WTC11 (cell line): Measurements from ENCODE around the gene NKX3-2. TPM values are rescaled to one million over a fixed set of nuclear protein-coding genes. Genes with fewer than 3 reads are reported as not detected.

Experiments used
- ATF2 ChIP-seq: sonication (generic); formaldehyde crosslinking; IDR thresholded peaks from 2 replicates; pipeline ENCODE4 v1.8.1; 2022; ENCODE audit warnings: low read depth, missing genetic modification reagents, borderline replicate concordance
- CDX4 ChIP-seq: fragments of 250-450 bp; sonication (Bioruptor Pico); IDR thresholded peaks from 2 replicates; pipeline ENCODE4 v1.9.0; 2021; ENCODE audit warnings: moderate library complexity, mild to moderate bottlenecking, inconsistent platforms, borderline replicate concordance
- CTCF ChIP-seq: fragments of 200-600 bp; IDR thresholded peaks from 2 replicates; pipeline ENCODE4 v1.8.0; 2022; ENCODE audit warnings: antibody characterized with exemption
- ELF4 ChIP-seq: sonication (generic); formaldehyde crosslinking; IDR thresholded peaks from 2 replicates; pipeline ENCODE4 v1.8.1; 2022; ENCODE audit warnings: low read depth, mild to moderate bottlenecking, moderate library complexity, missing genetic modification reagents
- FOXK1 ChIP-seq: sonication (generic); formaldehyde crosslinking; IDR thresholded peaks from 2 replicates; pipeline ENCODE4 v1.8.0; 2022; ENCODE audit warnings: mild to moderate bottlenecking, moderate library complexity, missing genetic modification reagents
- FOXP4 ChIP-seq: sonication (generic); formaldehyde crosslinking; IDR thresholded peaks from 2 replicates; pipeline ENCODE4 v1.8.0; 2022; ENCODE audit warnings: mild to moderate bottlenecking, missing genetic modification reagents
- HMGXB4 ChIP-seq: sonication (generic); formaldehyde crosslinking; IDR thresholded peaks from 2 replicates; pipeline ENCODE4 v1.8.1; 2023; ENCODE audit warnings: mild to moderate bottlenecking, moderate library complexity, missing genetic modification reagents
- IRF1 ChIP-seq: sonication (generic); formaldehyde crosslinking; IDR thresholded peaks from 2 replicates; pipeline ENCODE4 v1.8.0; 2023; ENCODE audit warnings: missing genetic modification reagents
- MYBL2 ChIP-seq: sonication (generic); formaldehyde crosslinking; IDR thresholded peaks from 2 replicates; pipeline ENCODE4 v1.8.1; 2023; ENCODE audit warnings: mild to moderate bottlenecking, moderate library complexity, missing genetic modification reagents
- PRDM15 ChIP-seq: sonication (generic); formaldehyde crosslinking; IDR thresholded peaks from 2 replicates; pipeline ENCODE4 v1.8.0; 2022; ENCODE audit warnings: missing genetic modification reagents
- SMAD4 ChIP-seq: sonication (generic); formaldehyde crosslinking; IDR thresholded peaks from 2 replicates; pipeline ENCODE4 v1.8.0; 2022; ENCODE audit warnings: mild to moderate bottlenecking, missing genetic modification reagents
- ZMAT4 ChIP-seq: fragments of 250-450 bp; sonication (Bioruptor Pico); IDR thresholded peaks from 2 replicates; pipeline ENCODE4 v1.9.0; 2021; ENCODE audit warnings: mild to moderate bottlenecking
- ZNF281 ChIP-seq: sonication (generic); formaldehyde crosslinking; IDR thresholded peaks from 2 replicates; pipeline ENCODE4 v1.8.0; 2023; ENCODE audit warnings: mild to moderate bottlenecking, missing genetic modification reagents
- ZNF425 ChIP-seq: fragments of 250-450 bp; sonication (Bioruptor Pico); conservative IDR thresholded peaks from 2 replicates; pipeline ENCODE4 v1.9.0; 2021; ENCODE audit warnings: mild to moderate bottlenecking
- ZNF512 ChIP-seq: sonication (generic); formaldehyde crosslinking; IDR thresholded peaks from 2 replicates; pipeline ENCODE4 v1.8.1; 2022; ENCODE audit warnings: missing genetic modification reagents, borderline replicate concordance
- ZNF671 ChIP-seq: fragments of 250-450 bp; sonication (Bioruptor Pico); IDR thresholded peaks from 2 replicates; pipeline ENCODE4 v1.8.0; 2021; ENCODE audit warnings: mild to moderate bottlenecking
- total RNA-seq: library from RNA; stranded (reverse); gene quantifications from 3 replicates; pipeline ENCODE4 v1.2.3, GENCODE V29; 2021

The NKX3-2 gene
- total RNA-seq, 1 experiment from 2014 or later: 0.07 TPM

GRCh38 chr4:13547485-13548041, 3.3 kb upstream of the NKX3-2 start (continued):
- TF ChIP-seq FOXP4 (CRISPR knock-in tag) (0 out of 2 replicates have a peak, but pooled peaks have one; percentile 72), ELF4 (CRISPR knock-in tag) (no peak), ZMAT4 (CRISPR knock-in tag) (no peak), HMGXB4 (CRISPR knock-in tag) (no peak), CDX4 (CRISPR knock-in tag) (no peak), ZNF281 (no peak), ZNF512 (CRISPR knock-in tag) (peak; percentile 67; the same call in 1 of the 2 replicates), ZNF671 (CRISPR knock-in tag) (no peak), CTCF (no peak), ZNF425 (CRISPR knock-in tag) (no peak), MYBL2 (CRISPR knock-in tag) (no peak), FOXK1 (CRISPR knock-in tag) (no peak), SMAD4 (no peak), IRF1 (CRISPR knock-in tag) (no peak), PRDM15 (CRISPR knock-in tag) (no peak), ATF2 (CRISPR knock-in tag) (no peak)
